Lower lobe of right lung (tissue), 2 donors: ENCODE data around the gene MRPL1. TPM values are rescaled to one million over a fixed set of nuclear protein-coding genes. Genes with fewer than 3 reads are reported as not detected.

Source experiments
- ATAC-seq, 2 donors: fragments of 200-7000 bp; cut with Tn5 transposase; one replicate each; pipeline ENCODE4 v1.9.1; 2020 to 2022; ENCODE audit warnings: mild to moderate bottlenecking in 2 of 2, moderate library complexity in 2 of 2
- DNase-seq: peaks from one replicate; pipeline ENCODE4 v3.0.0-alpha.2; 2020
- H3K27ac ChIP-seq: fragments of 200-600 bp; one replicate; pipeline ENCODE4 v1.8.0; 2022
- H3K27me3 ChIP-seq: fragments of 200-600 bp; one replicate; pipeline ENCODE4 v1.8.0; 2022; ENCODE audit warnings: low read depth
- H3K36me3 ChIP-seq: fragments of 200-600 bp; one replicate; pipeline ENCODE4 v1.8.0; 2022; ENCODE audit warnings: mild to moderate bottlenecking
- H3K4me1 ChIP-seq: fragments of 200-600 bp; one replicate; pipeline ENCODE4 v1.8.0; 2022
- H3K4me3 ChIP-seq: fragments of 200-600 bp; one replicate; pipeline ENCODE4 v1.8.0; 2022; ENCODE audit warnings: mild to moderate bottlenecking
- H3K9me3 ChIP-seq: fragments of 200-600 bp; one replicate; pipeline ENCODE4 v1.8.0; 2022
- intact Hi-C: fragments of 100-400 bp; cut with DNase I; formaldehyde crosslinking; loops from one replicate; pipeline ENCODE4 v1.11.0; 2022
- total RNA-seq: library from RNA; stranded (reverse); fragmentation: NEBNext Ultra II Directional; extraction: Animal tissue kit (Norgen Biotek cat#: 25700); gene quantifications from one replicate; pipeline ENCODE4 v1.2.1, GENCODE V29; 2021
- TF ChIP-seq, protein P1 (sequence below): fragments of 200-600 bp; IDR thresholded peaks from one replicate; pipeline ENCODE4 v1.8.0; 2022; ENCODE audit warnings: antibody characterized with exemption, mild to moderate bottlenecking
- donor health status: DM: no; HTN: yes; CAD: no; lungs with severe emphysema.

Gene MRPL1
- total RNA-seq, 1 donor from 2014 or later = 25.8 TPM

DNA sequence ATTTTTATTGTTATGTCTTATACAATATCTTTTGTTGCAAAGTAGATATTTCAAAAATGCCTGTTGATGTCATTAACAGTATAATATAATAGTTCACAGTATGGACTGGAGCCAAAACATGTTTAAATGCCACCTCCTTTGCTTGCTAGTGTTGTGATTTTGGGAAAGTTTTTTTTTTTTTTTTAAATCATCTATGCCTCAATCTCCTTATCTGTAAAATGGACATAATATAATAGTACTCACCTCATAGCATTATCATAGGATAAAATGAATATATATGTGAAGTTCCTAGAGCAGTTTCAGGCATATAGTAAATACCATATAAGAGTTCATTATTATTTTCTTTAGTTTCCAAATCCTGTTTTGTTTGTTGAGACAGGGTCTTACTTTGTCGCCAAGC is 18.3 kb upstream of the MRPL1 start:
- H3K27ac ChIP-seq = no peak overlapping the region
- no peaks in the 10 kb centered on the region for H3K36me3 ChIP-seq
- TF ChIP-seq, protein P1, sequence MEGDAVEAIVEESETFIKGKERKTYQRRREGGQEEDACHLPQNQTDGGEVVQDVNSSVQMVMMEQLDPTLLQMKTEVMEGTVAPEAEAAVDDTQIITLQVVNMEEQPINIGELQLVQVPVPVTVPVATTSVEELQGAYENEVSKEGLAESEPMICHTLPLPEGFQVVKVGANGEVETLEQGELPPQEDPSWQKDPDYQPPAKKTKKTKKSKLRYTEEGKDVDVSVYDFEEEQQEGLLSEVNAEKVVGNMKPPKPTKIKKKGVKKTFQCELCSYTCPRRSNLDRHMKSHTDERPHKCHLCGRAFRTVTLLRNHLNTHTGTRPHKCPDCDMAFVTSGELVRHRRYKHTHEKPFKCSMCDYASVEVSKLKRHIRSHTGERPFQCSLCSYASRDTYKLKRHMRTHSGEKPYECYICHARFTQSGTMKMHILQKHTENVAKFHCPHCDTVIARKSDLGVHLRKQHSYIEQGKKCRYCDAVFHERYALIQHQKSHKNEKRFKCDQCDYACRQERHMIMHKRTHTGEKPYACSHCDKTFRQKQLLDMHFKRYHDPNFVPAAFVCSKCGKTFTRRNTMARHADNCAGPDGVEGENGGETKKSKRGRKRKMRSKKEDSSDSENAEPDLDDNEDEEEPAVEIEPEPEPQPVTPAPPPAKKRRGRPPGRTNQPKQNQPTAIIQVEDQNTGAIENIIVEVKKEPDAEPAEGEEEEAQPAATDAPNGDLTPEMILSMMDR = no peak
- DNase-seq (no peak), ATAC-seq (no peak)
- no peaks in the 10 kb centered on the region for H3K9me3 ChIP-seq
- intact Hi-C loops = no loop called here
- no peaks in the 10 kb centered on the region for H3K27me3 ChIP-seq
- no peaks in the 10 kb centered on the region for H3K4me1 ChIP-seq
- H3K4me3 ChIP-seq = no peak overlapping the region

DNA sequence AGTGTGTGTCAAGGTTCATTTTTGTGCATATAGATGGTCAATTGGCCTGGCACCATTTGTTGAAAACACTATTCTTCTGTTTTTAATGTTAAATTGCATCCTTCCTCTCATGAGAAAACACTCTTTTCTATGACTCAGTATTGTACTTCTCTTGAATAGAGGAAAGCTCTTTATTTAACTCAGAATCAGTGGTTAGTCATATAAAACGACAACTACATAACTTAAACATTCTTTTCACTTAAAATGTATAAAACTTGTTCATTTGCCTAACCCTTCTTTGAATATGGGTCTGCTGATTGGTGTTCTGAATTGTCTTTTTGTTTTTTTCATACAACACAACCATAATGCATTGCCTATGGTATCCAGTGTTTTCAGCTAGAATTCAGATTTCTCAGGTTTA is 17.2 kb upstream of the MRPL1 start:
- ATAC-seq (no peak), DNase-seq (no peak)
- Histone ChIP-seq H3K9me3 (no peaks in the 10 kb centered on the region), H3K4me1 (no peaks in the 10 kb centered on the region), H3K27me3 (no peaks in the 10 kb centered on the region), H3K36me3 (no peaks in the 10 kb centered on the region), H3K27ac (no peak overlapping the region), H3K4me3 (no peak overlapping the region)
- intact Hi-C loops = no loop called here
- TF ChIP-seq, protein P1 = no peak

DNA sequence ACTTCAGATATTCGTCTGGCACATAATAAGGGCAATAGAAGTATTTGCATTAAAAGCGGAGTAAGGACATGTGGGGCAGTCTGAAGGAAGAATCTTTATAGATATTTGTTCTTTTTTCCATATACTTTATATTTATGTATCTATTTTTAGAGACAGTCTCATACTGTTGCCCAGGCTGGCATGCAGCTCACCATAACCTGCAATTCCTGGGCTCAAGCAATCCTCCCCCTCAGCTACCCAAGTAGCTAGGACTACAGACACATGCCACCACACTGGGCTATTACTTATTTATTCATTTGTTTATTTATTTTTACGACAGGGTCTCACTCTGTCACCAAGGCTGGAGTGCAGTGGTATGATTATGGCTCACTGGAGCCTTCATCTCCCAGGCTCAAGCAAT is 16.7 kb upstream of the MRPL1 start:
- no peak for DNase-seq
- Histone ChIP-seq H3K27ac (no peak overlapping the region), H3K4me3 (no peak overlapping the region), H3K36me3 (no peaks in the 10 kb centered on the region), H3K4me1 (no peaks in the 10 kb centered on the region), H3K9me3 (no peaks in the 10 kb centered on the region), H3K27me3 (no peaks in the 10 kb centered on the region)
- intact Hi-C loops = no loop called here
- TF ChIP-seq, protein P1 = no peak
- no peak for ATAC-seq

DNA sequence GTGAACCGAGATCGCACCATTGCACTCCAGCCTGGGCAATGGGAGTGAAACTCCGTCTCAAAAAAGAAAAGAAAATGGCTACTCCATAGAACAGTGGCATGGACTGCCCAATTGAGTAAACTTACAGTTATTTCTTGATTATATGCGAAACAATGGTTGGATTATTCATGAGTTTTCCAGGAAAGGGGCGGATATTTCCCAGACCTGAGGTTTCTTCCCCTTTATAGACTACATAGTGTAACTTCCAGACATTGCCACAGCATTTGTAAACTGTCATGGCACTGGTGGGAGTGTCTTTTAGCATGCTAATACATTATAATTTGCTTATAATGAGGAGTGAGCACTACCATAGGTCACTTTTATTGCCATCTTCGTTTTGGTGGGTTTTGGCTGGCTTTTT is 14.1 kb upstream of the MRPL1 start:
- no peak for ATAC-seq

DNA sequence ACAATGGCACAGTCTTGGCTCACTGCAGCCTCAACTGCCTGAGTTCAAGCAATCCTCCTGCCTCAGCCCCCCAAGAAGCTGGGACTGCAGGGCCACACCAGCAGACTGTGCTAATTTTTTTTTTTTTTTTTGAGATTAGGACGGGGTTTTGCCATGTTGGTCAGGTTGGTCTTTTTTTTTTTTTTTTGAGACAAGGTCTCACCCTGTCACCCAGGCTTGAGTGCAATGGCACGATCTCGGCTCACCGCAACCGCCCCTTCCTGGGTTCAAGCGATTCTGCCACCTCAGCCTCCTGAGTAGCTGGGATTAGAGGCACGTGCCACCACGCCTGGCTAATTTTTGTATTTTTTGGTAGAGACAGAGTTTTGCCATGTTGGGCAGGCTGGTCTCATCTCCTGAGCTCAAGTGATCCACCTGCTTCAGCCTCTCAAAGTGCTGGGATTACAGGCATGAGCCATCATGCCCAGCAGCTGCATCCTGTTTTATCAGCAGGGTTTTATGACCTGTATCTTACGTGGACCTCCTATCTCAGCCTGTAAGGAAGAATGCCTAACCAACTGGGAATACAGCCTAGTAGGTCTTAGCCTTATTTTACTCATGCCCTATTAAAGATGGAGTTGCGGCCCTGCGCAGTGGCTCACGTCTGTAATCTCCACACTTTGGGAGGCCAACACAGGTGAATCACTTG is 13.2 kb upstream of the MRPL1 start:
- no peak overlapping the region for H3K27ac ChIP-seq
- DNase-seq = no peak
- no peaks in the 10 kb centered on the region for H3K27me3 ChIP-seq
- intact Hi-C loops = no loop called here
- no peak overlapping the region for H3K4me3 ChIP-seq
- ATAC-seq = no peak
- no peaks in the 10 kb centered on the region for H3K9me3 ChIP-seq
- TF ChIP-seq, protein P1 = no peak
- H3K4me1 ChIP-seq = no peaks in the 10 kb centered on the region
- H3K36me3 ChIP-seq = no peaks in the 10 kb centered on the region

More for the DNA sequence above, 14.1 kb upstream of the MRPL1 start:
- no peaks in the 10 kb centered on the region for H3K4me1 ChIP-seq
- H3K27me3 ChIP-seq = no peaks in the 10 kb centered on the region
- TF ChIP-seq, protein P1 = no peak
- H3K9me3 ChIP-seq = no peaks in the 10 kb centered on the region
- no peak for DNase-seq
- H3K4me3 ChIP-seq = no peak overlapping the region
- intact Hi-C loops = no loop called here
- H3K27ac ChIP-seq = no peak overlapping the region
- no peaks in the 10 kb centered on the region for H3K36me3 ChIP-seq
